IPS-18c (cell line): ENCODE data around the gene FGD5.

ENCODE experiments used
- H3K4me3 ChIP-seq: 2 replicates; pipeline ENCODE4 v1.7.0; 2013; ENCODE audit warnings: low read depth, mild to moderate bottlenecking, low read length, moderate library complexity; ENCODE audit not compliant: insufficient read depth
- H3K9me3 ChIP-seq: one replicate; pipeline ENCODE4 v1.6.1; 2013; ENCODE audit warnings: mild to moderate bottlenecking, low read length, moderate library complexity; ENCODE audit not compliant: control insufficient read depth, insufficient read depth

Gene FGD5

GRCh38 chr3:14947886-14948608 is 129.3 kb downstream of the FGD5 start:
- H3K4me3 ChIP-seq, result peak overlapping the region; percentile 82
- no peaks in the 10 kb centered on the region for H3K9me3 ChIP-seq

GRCh38 chr3:14948609-14949038 is 129.9 kb downstream of the FGD5 start:
- Histone ChIP-seq H3K4me3 (peak overlapping the region; percentile 86), H3K9me3 (no peaks in the 10 kb centered on the region)

GRCh38 chr3:14949126-14949525 is 130.4 kb downstream of the FGD5 start:
- Histone ChIP-seq H3K4me3 (peak overlapping the region; percentile 86), H3K9me3 (no peaks in the 10 kb centered on the region)

GRCh38 chr3:14950274-14950673 is 131.5 kb downstream of the FGD5 start:
- H3K4me3 ChIP-seq, result no peak overlapping the region
- H3K9me3 ChIP-seq, result no peaks in the 10 kb centered on the region

- H3K9me3 ChIP-seq, result no peaks in the 10 kb centered on the region
- no peak overlapping the region for H3K4me3 ChIP-seq
Observed at GRCh38 chr3:14957153-14957552, 138.4 kb downstream of the FGD5 start.

- no peak overlapping the region for H3K4me3 ChIP-seq
- no peaks in the 10 kb centered on the region for H3K9me3 ChIP-seq
Observed at GRCh38 chr3:14957925-14958324, 139.2 kb downstream of the FGD5 start.

- Histone ChIP-seq H3K9me3 (no peaks in the 10 kb centered on the region), H3K4me3 (no peak overlapping the region)
Observed at GRCh38 chr3:14959359-14959943, 140.7 kb downstream of the FGD5 start.

- Histone ChIP-seq H3K9me3 (no peaks in the 10 kb centered on the region), H3K4me3 (no peak overlapping the region)
Observed at GRCh38 chr3:14962762-14963161, 144.0 kb downstream of the FGD5 start.

- Histone ChIP-seq H3K4me3 (no peak overlapping the region), H3K9me3 (no peaks in the 10 kb centered on the region)
Observed at GRCh38 chr3:14967285-14967684, 148.5 kb downstream of the FGD5 start.

- Histone ChIP-seq H3K4me3 (no peak overlapping the region), H3K9me3 (no peaks in the 10 kb centered on the region)
Observed at GRCh38 chr3:14969671-14970070, 150.9 kb downstream of the FGD5 start.

GRCh38 chr3:14976317-14976716 is 157.6 kb downstream of the FGD5 start:
- Histone ChIP-seq H3K4me3 (no peak overlapping the region), H3K9me3 (no peaks in the 10 kb centered on the region)

- H3K9me3 ChIP-seq, result no peaks in the 10 kb centered on the region
Observed at GRCh38 chr3:14980689-14981088, 161.9 kb downstream of the FGD5 start.

More at GRCh38 chr3:14980689-14981088, 161.9 kb downstream of the FGD5 start:
- H3K4me3 ChIP-seq, result no peak overlapping the region
